Endothelial cell of umbilical vein (primary cell): ENCODE data around the gene PGBD5. TPM values are rescaled to one million over a fixed set of nuclear protein-coding genes. Genes with fewer than 3 reads are reported as not detected.

Source experiments
- BruUV-seq: library from RNA; stranded (reverse); fragments of 400-500 nt; replicated peaks from 2 replicates; lab custom pipeline; 2021; lab: Mats Ljungman, UMichigan
- CTCF ChIA-PET: fragments of 300-600, 350-600 bp; sonication (Branson Sonifier 250); formaldehyde crosslinking; loops from one replicate; lab custom pipeline; 2021; ENCODE audit warnings: antibody characterized with exemption, inconsistent platforms; lab: Charles Lee
- POLR2A ChIA-PET: fragments of 300-600, 350-600 bp; sonication (Branson Sonifier 250); formaldehyde crosslinking; loops from one replicate; lab custom pipeline; 2021; ENCODE audit warnings: antibody characterized with exemption, inconsistent platforms; lab: Charles Lee
- DNase-seq: peaks from one replicate; pipeline ENCODE4 v3.0.0-alpha.2; 2011; ENCODE audit warnings: low read depth, low spot score
- FAIRE-seq: peaks from 2 replicates; lab custom pipeline; 2011; peaks lifted over from hg19 to GRCh38; lab: Jason Lieb, UNC
- H2AFZ ChIP-seq: 2 replicates; pipeline ENCODE4 v1.6.0; 2012; ENCODE audit warnings: low read depth, low read length, control low read depth, inconsistent platforms
- H3K27ac ChIP-seq: 2 replicates; pipeline ENCODE4 v1.5.1; 2011; ENCODE audit warnings: low read depth, mild to moderate bottlenecking, control low read depth, low read length, moderate library complexity; ENCODE audit not compliant: insufficient read depth
- H3K27me3 ChIP-seq, 2 experiments: 2 replicates each; pipeline versions ENCODE4 v1.6.0 to v1.6.1; 2011; ENCODE audit warnings: low read length in 2 of 2, mixed read lengths in 1 of 2; ENCODE audit not compliant: control insufficient read depth in 2 of 2, insufficient read depth in 2 of 2
- H3K36me3 ChIP-seq, 2 experiments: 2 replicates in 1 of 2; 3 replicates in 1 of 2; pipeline ENCODE4 v1.5.1; 2011; ENCODE audit warnings: low read length in 2 of 2, mild to moderate bottlenecking in 1 of 2, moderate library complexity in 1 of 2; ENCODE audit not compliant: control insufficient read depth in 2 of 2, insufficient read depth in 2 of 2; ENCODE audit errors: extremely low read depth in 1 of 2
- H3K4me1 ChIP-seq: 3 replicates; pipeline ENCODE4 v1.5.1; 2011; ENCODE audit warnings: mild to moderate bottlenecking, low read length; ENCODE audit not compliant: control insufficient read depth, insufficient read depth; ENCODE audit errors: extremely low read depth
- H3K4me2 ChIP-seq: 2 replicates; pipeline ENCODE4 v1.6.1; 2011; ENCODE audit warnings: low read length, control low read depth, mixed read lengths; ENCODE audit not compliant: insufficient read depth
- H3K4me3 ChIP-seq, 3 experiments: fragments of 200-600 bp in 1 of 3; sonication (generic), shearing (Covaris generic) in 1 of 3; replicated peaks in 1 of 3; 2 replicates each; pipeline ENCODE4 v1.5.1; 2011 to 2016; ENCODE audit warnings: control low read depth in 3 of 3, low read length in 3 of 3, mild to moderate bottlenecking in 2 of 3, inconsistent platforms in 1 of 3, low read depth in 1 of 3, moderate library complexity in 1 of 3; ENCODE audit not compliant: insufficient read depth in 1 of 3
- H3K79me2 ChIP-seq: 2 replicates; pipeline ENCODE4 v1.6.0; 2012; ENCODE audit warnings: low read length, inconsistent platforms; ENCODE audit not compliant: control insufficient read depth, insufficient read depth
- H3K9ac ChIP-seq: replicated peaks from 2 replicates; pipeline ENCODE3; 2011; ENCODE audit warnings: low read length, control low read depth; ENCODE audit not compliant: insufficient read depth; ENCODE audit errors: extremely low read depth
- H3K9me1 ChIP-seq: replicated peaks from 3 replicates; pipeline ENCODE4 v1.6.0; 2011; ENCODE audit warnings: mild to moderate bottlenecking, low read length; ENCODE audit not compliant: control insufficient read depth, insufficient read depth; ENCODE audit errors: extremely low read depth
- H3K9me3 ChIP-seq: replicated peaks from 2 replicates; pipeline ENCODE4 v1.5.1; 2012; ENCODE audit warnings: low read length, inconsistent platforms; ENCODE audit not compliant: control insufficient read depth, insufficient read depth
- H4K20me1 ChIP-seq: replicated peaks from 2 replicates; pipeline ENCODE3; 2011; ENCODE audit warnings: mild to moderate bottlenecking, low read length; ENCODE audit not compliant: control insufficient read depth, insufficient read depth; ENCODE audit errors: extremely low read depth
- CTCF ChIP-seq, 2 donors: IDR thresholded peaks; 1 replicate in 1 of 2; 2 replicates in 1 of 2; pipeline ENCODE4 v1.5.1; 2011; ENCODE audit warnings: low read length in 2 of 2, mild to moderate bottlenecking in 2 of 2, moderate library complexity in 2 of 2, control low read depth in 1 of 2, inconsistent platforms in 1 of 2, low read depth in 1 of 2; ENCODE audit not compliant: insufficient read depth in 1 of 2; ENCODE audit errors: extremely low read depth in 1 of 2
- EZH2 ChIP-seq: IDR thresholded peaks from 2 replicates; pipeline ENCODE4 v1.6.1; 2012; ENCODE audit warnings: borderline replicate concordance, low read depth, mild to moderate bottlenecking, moderate library complexity, low read length, inconsistent platforms; ENCODE audit not compliant: severe bottlenecking
- JUN ChIP-seq: IDR thresholded peaks from 2 replicates; pipeline ENCODE4 v1.6.1; 2011; ENCODE audit warnings: borderline replicate concordance, low read depth; ENCODE audit not compliant: insufficient read length, insufficient read depth
- MAX ChIP-seq: IDR thresholded peaks from 2 replicates; pipeline ENCODE4 v1.6.1; 2011; ENCODE audit not compliant: insufficient read depth, insufficient read length
- POLR2A ChIP-seq: IDR thresholded peaks from 2 replicates; pipeline ENCODE4 v1.6.1; 2012; ENCODE audit warnings: low read depth, mild to moderate bottlenecking, control low read depth, low read length
- dilution Hi-C: fragments of 300-500 bp; cut with MboI; formaldehyde crosslinking; loops from one replicate; pipeline ENCODE4 v1.15.0; 2019; ENCODE audit warnings: low sequenced_read_pairs; ENCODE audit not compliant: extremely low pct_ligation_motif_present
- intact Hi-C: fragments of 100-400 bp; cut with micrococcal nuclease; formaldehyde crosslinking; loops from one replicate; pipeline ENCODE4 v1.10.0; 2022
- polyA plus RNA-seq, 4 experiments: library from polyadenylated mRNA; depleted of rRNA in 3 of 4; stranded (reverse) in 3 of 4; unstranded in 1 of 4; fragments of >200 nt; gene quantifications; 2 replicates each; pipeline versions ENCODE4 v1.2.1 to v1.2.3, GENCODE V29; 2011 to 2012; ENCODE audit warnings: missing spikeins in 1 of 4
- total RNA-seq: library from RNA; stranded (reverse); gene quantifications from 2 replicates; pipeline ENCODE4 v1.2.3, GENCODE V29; 2021

Gene PGBD5
- total and polyA plus RNA-seq, 2 donors (not counting 3 experiments of a cell fraction or from before 2014, with no cell fraction given), result 0.03 TPM; not detected in 1

- no peak overlapping the region for H3K4me2 ChIP-seq
- no peaks in the 10 kb centered on the region for H3K79me2 ChIP-seq
- no TSS peak for BruUV-seq
- no peaks in the 10 kb centered on the region for H3K9me3 ChIP-seq
- H3K9ac ChIP-seq, result no peak overlapping the region
- TF ChIP-seq MAX, result no peak
- TF ChIP-seq CTCF (IDR thresholded peaks at IDR 0.05; ENCODE audit: extremely low read depth in 1 of 2, insufficient read depth in 1 of 2, low read depth in 1 of 2, low read length in 2 of 2), result no peak
- TF ChIP-seq POLR2A, result no peak
- no peak for TF ChIP-seq JUN
- no peak for TF ChIP-seq EZH2
- intact Hi-C loops (no loop called here), dilution Hi-C loops (no loop called here)
- no peaks in the 10 kb centered on the region for H4K20me1 ChIP-seq
- no peak for DNase-seq
- H3K27ac ChIP-seq, result no peak overlapping the region
- no peaks in the 10 kb centered on the region for H3K4me1 ChIP-seq
- peaks cover 0 to 4% of the 10 kb centered on the region in 2 experiments for H3K27me3 ChIP-seq
- CTCF ChIA-PET, result no interaction called here
- POLR2A ChIA-PET, result no interaction called here
- FAIRE-seq, result no peak
- H3K36me3 ChIP-seq, result no peaks in the 10 kb centered on the region
- no peak overlapping the region for H2AFZ ChIP-seq
- H3K4me3 ChIP-seq, result no peak overlapping the region
- H3K9me1 ChIP-seq, result no peaks in the 10 kb centered on the region
These were observed 4.4 kb upstream of the PGBD5 start for GRCh38 chr1:230430499-230430898.
